Effector memory CD4-positive, alpha-beta T cell (primary cell): Measurements from ENCODE around the gene BIK.

Source experiments
- DNase-seq, 3 donors: peaks; one replicate each; pipeline ENCODE4 v3.0.0-alpha.2; 2020
- H3K27ac ChIP-seq: 2 replicates; pipeline ENCODE4 v1.7.0; 2013; ENCODE audit warnings: mild to moderate bottlenecking, low read length, moderate library complexity; ENCODE audit not compliant: insufficient read depth, poor library complexity, severe bottlenecking
- H3K27me3 ChIP-seq: replicated peaks from 2 replicates; pipeline ENCODE4 v1.7.0; 2013; ENCODE audit warnings: mild to moderate bottlenecking, low read length; ENCODE audit not compliant: insufficient read depth, control insufficient read depth, poor library complexity, severe bottlenecking
- H3K36me3 ChIP-seq: 2 replicates; pipeline ENCODE4 v1.7.0; 2013; ENCODE audit warnings: mild to moderate bottlenecking, low read length, moderate library complexity; ENCODE audit not compliant: control insufficient read depth, insufficient read depth
- H3K4me1 ChIP-seq: 2 replicates; pipeline ENCODE4 v1.7.0; 2013; ENCODE audit warnings: low read length, mild to moderate bottlenecking; ENCODE audit not compliant: control insufficient read depth, insufficient read depth, poor library complexity, severe bottlenecking
- H3K4me3 ChIP-seq: 2 replicates; pipeline ENCODE4 v1.7.0; 2013; ENCODE audit warnings: low read length, low read depth, mild to moderate bottlenecking; ENCODE audit not compliant: insufficient read depth, poor library complexity, severe bottlenecking
- H3K9me3 ChIP-seq: 2 replicates; pipeline ENCODE4 v1.7.0; 2013; ENCODE audit warnings: mild to moderate bottlenecking, low read length, moderate library complexity; ENCODE audit not compliant: control insufficient read depth

The BIK gene

GRCh38 chr22:43168471-43169309 is 58.1 kb downstream of the BIK start:
- no peak overlapping the region for H3K4me3 ChIP-seq
- DNase-seq = no peak
- no peaks in the 10 kb centered on the region for H3K27me3 ChIP-seq
- peaks cover 15% of the 10 kb centered on the region for H3K36me3 ChIP-seq
- H3K27ac ChIP-seq = no peak overlapping the region
- no peaks in the 10 kb centered on the region for H3K4me1 ChIP-seq
- no peaks in the 10 kb centered on the region for H3K9me3 ChIP-seq

DNA sequence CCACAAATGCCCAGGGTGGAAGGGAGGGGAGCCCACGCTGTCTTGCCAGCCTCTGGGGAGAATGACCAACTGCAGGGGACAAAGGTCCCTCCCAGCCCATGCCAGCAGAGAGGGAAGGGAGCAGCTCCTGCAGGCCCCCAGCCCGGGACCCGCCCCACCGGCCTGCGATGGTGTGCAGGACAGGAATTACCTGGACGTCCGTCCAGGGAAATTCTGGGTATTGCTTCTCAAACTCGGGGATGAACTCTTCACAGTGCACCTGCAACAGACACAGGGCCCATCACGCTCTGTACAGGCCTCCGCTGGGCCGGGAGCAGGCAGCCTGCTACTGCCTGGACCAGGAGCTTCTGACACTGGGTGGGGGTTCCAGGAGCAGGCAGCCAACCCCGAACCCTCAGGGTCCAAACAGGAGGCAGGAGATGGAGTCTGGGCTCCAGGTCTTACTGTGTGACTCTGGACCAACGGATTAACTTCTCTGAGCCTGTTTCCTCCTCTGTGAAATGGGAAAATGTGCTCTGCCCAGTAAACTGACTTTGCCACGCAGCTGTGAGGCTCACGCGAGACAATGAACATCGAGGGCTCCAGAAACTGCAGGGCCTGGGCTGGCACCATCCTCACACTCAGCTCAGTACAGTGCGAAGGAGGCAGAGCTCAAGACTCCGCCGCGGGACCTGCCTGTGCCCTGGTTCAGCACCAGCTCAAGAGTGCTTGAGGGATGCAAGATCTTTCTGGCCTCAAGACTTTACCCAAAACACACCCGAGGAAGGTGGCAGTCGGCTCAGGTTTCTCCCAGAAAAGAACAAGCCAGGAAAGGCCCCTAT is 59.0 kb downstream of the BIK start:
- H3K27me3 ChIP-seq = no peaks in the 10 kb centered on the region
- no peak overlapping the region for H3K4me3 ChIP-seq
- no peaks in the 10 kb centered on the region for H3K4me1 ChIP-seq
- peaks cover 19% of the 10 kb centered on the region for H3K36me3 ChIP-seq
- DNase-seq = no peak
- H3K27ac ChIP-seq = no peak overlapping the region
- H3K9me3 ChIP-seq = no peaks in the 10 kb centered on the region

GRCh38 chr22:43170131-43170480 is 59.6 kb downstream of the BIK start:
- DNase-seq = no peak
- Histone ChIP-seq H3K9me3 (no peaks in the 10 kb centered on the region), H3K4me3 (no peak overlapping the region), H3K27me3 (no peaks in the 10 kb centered on the region), H3K36me3 (peaks cover 22% of the 10 kb centered on the region), H3K27ac (no peak overlapping the region), H3K4me1 (no peaks in the 10 kb centered on the region)

DNA sequence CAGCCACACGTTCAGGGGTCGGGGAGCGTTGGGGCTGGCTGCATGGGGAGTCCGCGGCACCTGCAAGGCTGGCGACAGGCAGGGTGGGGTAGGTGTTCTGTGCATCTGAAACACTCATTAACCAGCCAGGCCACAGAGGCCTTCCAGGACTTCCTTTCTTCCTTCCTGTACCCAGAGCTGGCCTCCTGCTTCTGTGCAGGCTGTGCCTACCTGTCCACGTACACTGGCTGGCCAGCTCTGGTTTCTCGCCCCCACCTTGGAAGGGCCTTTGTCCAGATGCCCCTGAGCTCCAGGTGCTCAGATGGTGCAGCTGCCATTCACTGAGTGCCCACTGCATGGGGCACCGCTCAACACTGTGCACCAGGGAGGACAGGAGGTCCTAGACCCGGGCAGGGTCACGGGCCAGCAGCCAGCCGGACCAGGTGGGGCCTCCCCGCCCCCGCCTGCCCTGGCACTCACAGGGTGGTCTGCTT is 60.5 kb downstream of the BIK start:
- Histone ChIP-seq H3K4me3 (no peak overlapping the region), H3K4me1 (no peaks in the 10 kb centered on the region), H3K27me3 (no peaks in the 10 kb centered on the region), H3K36me3 (peaks cover 27% of the 10 kb centered on the region), H3K9me3 (no peaks in the 10 kb centered on the region), H3K27ac (no peak overlapping the region)
- no peak for DNase-seq

- peaks cover 29% of the 10 kb centered on the region for H3K36me3 ChIP-seq
- H3K9me3 ChIP-seq = no peaks in the 10 kb centered on the region
- H3K4me3 ChIP-seq = no peak overlapping the region
- H3K27me3 ChIP-seq = no peaks in the 10 kb centered on the region
- H3K27ac ChIP-seq = no peak overlapping the region
- H3K4me1 ChIP-seq = no peaks in the 10 kb centered on the region
- no peak for DNase-seq
Measured at GRCh38 chr22:43171607-43172006, 61.1 kb downstream of the BIK start.

DNA sequence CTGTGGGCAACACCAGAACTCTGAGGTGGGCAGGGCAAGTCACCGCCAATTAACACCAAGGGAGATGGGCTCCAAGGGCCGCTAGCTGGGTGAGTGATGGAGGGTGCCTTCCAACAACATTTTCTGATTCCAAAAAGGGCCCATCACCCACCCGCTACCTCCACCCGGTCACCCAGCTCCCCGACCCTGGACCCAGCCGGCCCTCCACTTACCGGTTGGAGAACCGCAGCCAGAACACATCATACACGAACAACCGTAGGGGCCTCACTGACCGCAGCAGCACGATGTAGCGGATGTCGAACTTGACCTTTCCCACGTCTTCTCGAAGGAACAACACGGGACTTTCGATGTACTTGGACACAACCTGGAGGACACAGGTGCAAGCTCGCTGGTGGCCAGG is 61.6 kb downstream of the BIK start:
- Histone ChIP-seq H3K9me3 (no peaks in the 10 kb centered on the region), H3K36me3 (peaks cover 29% of the 10 kb centered on the region), H3K4me1 (no peaks in the 10 kb centered on the region), H3K27me3 (no peaks in the 10 kb centered on the region), H3K4me3 (no peak overlapping the region), H3K27ac (no peak overlapping the region)
- DNase-seq = no peak

DNA sequence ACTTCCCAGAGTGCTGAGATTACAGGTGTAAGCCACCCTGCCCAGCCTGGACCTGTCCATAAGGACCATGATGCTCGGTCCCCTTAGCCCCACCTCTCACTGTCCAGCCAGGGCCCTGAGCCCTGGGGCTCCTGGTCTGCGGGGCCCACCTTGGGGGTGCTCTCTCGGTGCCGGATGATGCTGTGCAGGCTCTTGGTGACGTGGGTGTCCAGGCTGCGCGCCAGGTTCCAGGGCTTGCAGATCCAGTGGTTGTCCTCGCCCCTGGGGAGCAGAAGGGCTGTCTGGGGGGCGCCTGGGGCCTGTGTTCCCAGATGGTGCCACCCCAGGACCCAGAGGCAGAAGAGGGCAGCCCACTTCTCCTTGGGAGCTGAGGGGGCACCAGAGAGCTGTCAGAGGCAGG is 63.0 kb downstream of the BIK start:
- no peak overlapping the region for H3K27ac ChIP-seq
- no peak overlapping the region for H3K4me3 ChIP-seq
- H3K27me3 ChIP-seq = no peaks in the 10 kb centered on the region
- H3K9me3 ChIP-seq = no peaks in the 10 kb centered on the region
- DNase-seq = no peak
- no peaks in the 10 kb centered on the region for H3K4me1 ChIP-seq
- H3K36me3 ChIP-seq = peaks cover 29% of the 10 kb centered on the region

- Histone ChIP-seq H3K36me3 (peaks cover 32% of the 10 kb centered on the region), H3K4me1 (no peaks in the 10 kb centered on the region), H3K27me3 (no peaks in the 10 kb centered on the region), H3K4me3 (no peak overlapping the region), H3K27ac (no peak overlapping the region), H3K9me3 (no peaks in the 10 kb centered on the region)
- no peak for DNase-seq
Measured at GRCh38 chr22:43173976-43174720, 63.6 kb downstream of the BIK start.

GRCh38 chr22:43174941-43175531 is 64.5 kb downstream of the BIK start:
- Histone ChIP-seq H3K27ac (no peak overlapping the region), H3K4me3 (no peak overlapping the region), H3K4me1 (no peaks in the 10 kb centered on the region), H3K9me3 (no peaks in the 10 kb centered on the region), H3K27me3 (no peaks in the 10 kb centered on the region), H3K36me3 (peaks cover 41% of the 10 kb centered on the region)
- DNase-seq = no peak
